Measurements from ENCODE around the gene CLEC4F.

DNA sequence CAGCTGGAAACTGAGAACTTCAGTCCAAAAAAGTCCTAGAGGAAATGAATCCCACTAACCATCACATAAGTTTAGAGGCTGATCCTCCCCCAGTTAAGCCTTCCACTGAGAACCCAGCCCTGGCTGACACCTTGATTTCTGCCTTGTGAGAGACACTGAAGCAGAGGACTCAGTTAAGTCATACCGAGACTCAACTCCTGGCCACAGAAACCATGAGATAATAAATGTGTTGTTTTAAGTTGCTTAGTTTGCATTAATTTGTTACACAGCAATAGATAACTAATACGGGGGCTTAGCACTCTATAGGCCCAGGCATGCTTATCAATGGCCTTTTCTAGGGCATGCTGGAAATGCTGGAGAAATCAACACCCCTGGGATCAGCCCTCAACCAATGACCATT is 49.0 kb downstream of the CLEC4F start:
- TF ChIP-seq GATA2 (IDR thresholded peaks at IDR 0.05; ENCODE audit: low read depth, low read length), result no peak
- no peak for TF ChIP-seq GATA3 (IDR thresholded peaks at IDR 0.05; ENCODE audit: low read depth, low read length)
